Activated CD4-positive, alpha-beta T cell treated with anti-CD3 and anti-CD28 coated beads for 36 hours (primary cell): ENCODE results near the gene RNF115. TPM values are rescaled to one million over a fixed set of nuclear protein-coding genes. Genes with fewer than 3 reads are reported as not detected.

Source experiments
- ATAC-seq: fragments of 200-7000 bp; cut with Tn5 transposase; one replicate; pipeline ENCODE4 v1.10.0; 2021; ENCODE audit warnings: mild to moderate bottlenecking, moderate library complexity
- CTCF ChIA-PET: fragments of 350-600 bp; sonication (Branson Sonifier 250); formaldehyde crosslinking; loops from one replicate; lab custom pipeline; 2021; ENCODE audit warnings: antibody characterized with exemption; lab: Charles Lee
- POLR2A ChIA-PET: fragments of 350-600 bp; sonication (Branson Sonifier 250); formaldehyde crosslinking; loops from one replicate; lab custom pipeline; 2021; ENCODE audit warnings: antibody characterized with exemption, inconsistent platforms; lab: Charles Lee
- DNase-seq: peaks from one replicate; pipeline ENCODE4 v3.0.0-alpha.2; 2020
- H3K27ac Mint-ChIP-seq: one replicate; pipeline ENCODE4 v1.8.0; 2021; ENCODE audit warnings: mixed read lengths
- H3K27me3 Mint-ChIP-seq: one replicate; pipeline ENCODE4 v1.8.0; 2021; ENCODE audit warnings: mixed read lengths
- H3K36me3 Mint-ChIP-seq: one replicate; pipeline ENCODE4 v1.8.0; 2021; ENCODE audit warnings: low read depth, mixed read lengths
- H3K4me1 Mint-ChIP-seq: one replicate; pipeline ENCODE4 v1.8.0; 2021; ENCODE audit warnings: mixed read lengths
- H3K4me3 Mint-ChIP-seq: one replicate; pipeline ENCODE4 v1.8.0; 2021; ENCODE audit warnings: mild to moderate bottlenecking, moderate library complexity, mixed read lengths
- H3K9me3 Mint-ChIP-seq: one replicate; pipeline ENCODE4 v1.8.0; 2021; ENCODE audit warnings: low read depth, mixed read lengths
- intact Hi-C, 2 experiments: fragments of 100-400 bp; cut with DNase I in 1 of 2; cut with micrococcal nuclease in 1 of 2; formaldehyde crosslinking; loops; one replicate each; pipeline versions ENCODE4 v1.14.2 to v1.15.1; 2022 to 2024; cut with DNase I, micrococcal nuclease
- total RNA-seq, 2 experiments: library from RNA; stranded (reverse); gene quantifications; one replicate each; pipeline ENCODE4 v1.2.3, GENCODE V29; 2021

RNF115 gene
- total RNA-seq, 2 experiments from 2014 or later, result 11.8 to 13.9 TPM

GRCh38 chr1:145717833-145718232 is 106.1 kb downstream of the RNF115 start:
- Mint-ChIP-seq H3K27ac (no peak overlapping the region), H3K4me3 (no peak overlapping the region), H3K4me1 (peaks cover 18% of the 10 kb centered on the region), H3K36me3 (no peaks in the 10 kb centered on the region), H3K27me3 (peaks cover 20% of the 10 kb centered on the region), H3K9me3 (no peaks in the 10 kb centered on the region)
- ChIA-PET POLR2A (no interaction called here), CTCF (no interaction called here)
- DNase-seq, result no peak
- intact Hi-C loops, result no loop called here
- ATAC-seq, result no peak

GRCh38 chr1:145716641-145717345 is 107.1 kb downstream of the RNF115 start:
- ATAC-seq (no peak), DNase-seq (no peak)
- H3K9me3 Mint-ChIP-seq, result no peaks in the 10 kb centered on the region
- ChIA-PET CTCF (interaction anchor here (0.6 kb wide), 1 partner anchor 10 kb away, joined by 3 read pairs; the partner anchor contains the start of gene PDZK1), POLR2A (no interaction called here)
- H3K4me1 Mint-ChIP-seq, result peaks cover 18% of the 10 kb centered on the region
- H3K36me3 Mint-ChIP-seq, result no peaks in the 10 kb centered on the region
- peaks cover 15% of the 10 kb centered on the region for H3K27me3 Mint-ChIP-seq
- intact Hi-C loops, result no loop called here
- H3K4me3 Mint-ChIP-seq, result no peak overlapping the region
- H3K27ac Mint-ChIP-seq, result no peak overlapping the region

DNA sequence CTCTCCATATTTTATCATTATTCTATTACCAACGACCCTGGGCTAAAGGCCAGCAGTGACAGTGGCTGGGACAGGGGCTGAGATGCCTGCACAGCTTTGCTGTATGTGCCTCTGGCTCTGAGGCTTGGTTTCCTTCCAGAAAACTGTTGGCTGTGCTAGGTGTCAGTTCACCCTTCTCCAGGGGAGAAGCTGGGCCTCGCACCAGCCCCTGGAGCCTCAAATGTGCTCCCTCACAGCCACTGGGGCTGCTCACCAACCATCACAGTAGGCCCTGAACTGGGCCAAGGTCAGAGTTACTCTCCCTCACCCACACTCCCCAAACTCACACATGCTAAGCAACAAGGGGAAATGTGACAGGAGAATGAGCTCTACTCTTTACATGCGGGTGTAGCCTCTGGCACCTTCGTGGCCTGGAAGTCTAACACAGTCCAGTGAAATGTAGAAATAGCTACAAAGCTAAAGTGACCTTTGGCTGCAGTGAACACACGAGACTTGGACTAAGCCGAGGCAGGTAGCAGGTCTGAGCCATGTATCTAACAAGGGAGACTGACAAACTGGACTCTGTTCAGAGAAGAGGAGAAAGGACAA is 109.3 kb downstream of the RNF115 start:
- POLR2A ChIA-PET, result no interaction called here
- intact Hi-C loops, result no loop called here
- CTCF ChIA-PET, result no interaction called here
- ATAC-seq (no peak), DNase-seq (no peak)
- Mint-ChIP-seq H3K4me1 (peaks cover 8% of the 10 kb centered on the region), H3K27ac (no peak overlapping the region), H3K36me3 (no peaks in the 10 kb centered on the region), H3K9me3 (peaks cover 2% of the 10 kb centered on the region), H3K4me3 (no peak overlapping the region), H3K27me3 (peaks cover 5% of the 10 kb centered on the region)

- H3K36me3 Mint-ChIP-seq, result no peaks in the 10 kb centered on the region
- no peaks in the 10 kb centered on the region for H3K4me1 Mint-ChIP-seq
- intact Hi-C loops, result no loop called here
- H3K9me3 Mint-ChIP-seq, result peaks cover 2% of the 10 kb centered on the region
- H3K4me3 Mint-ChIP-seq, result no peak overlapping the region
- ChIA-PET POLR2A (no interaction called here), CTCF (interaction anchor here (1.0 kb wide), 1 partner anchor 9 kb away, joined by 5 read pairs; no protein-coding TSS in a partner anchor)
- ATAC-seq (no peak), DNase-seq (no peak)
- peaks cover 2% of the 10 kb centered on the region for H3K27me3 Mint-ChIP-seq
- no peak overlapping the region for H3K27ac Mint-ChIP-seq
These were observed 112.7 kb downstream of the RNF115 start for GRCh38 chr1:145711213-145711651.

- H3K27me3 Mint-ChIP-seq, result peaks cover 2% of the 10 kb centered on the region
- CTCF ChIA-PET, result interaction anchor here (1.3 kb wide), 1 partner anchor 135 kb away, joined by 4 read pairs; the partner anchor contains the start of gene NUDT17
- intact Hi-C loops, result no loop called here
- DNase-seq (no peak), ATAC-seq (no peak)
- no peaks in the 10 kb centered on the region for H3K36me3 Mint-ChIP-seq
- H3K27ac Mint-ChIP-seq, result no peak overlapping the region
- POLR2A ChIA-PET, result no interaction called here
- no peak overlapping the region for H3K4me3 Mint-ChIP-seq
- no peaks in the 10 kb centered on the region for H3K4me1 Mint-ChIP-seq
- peaks cover 2% of the 10 kb centered on the region for H3K9me3 Mint-ChIP-seq
These were observed 113.4 kb downstream of the RNF115 start for GRCh38 chr1:145710291-145711027.

DNA sequence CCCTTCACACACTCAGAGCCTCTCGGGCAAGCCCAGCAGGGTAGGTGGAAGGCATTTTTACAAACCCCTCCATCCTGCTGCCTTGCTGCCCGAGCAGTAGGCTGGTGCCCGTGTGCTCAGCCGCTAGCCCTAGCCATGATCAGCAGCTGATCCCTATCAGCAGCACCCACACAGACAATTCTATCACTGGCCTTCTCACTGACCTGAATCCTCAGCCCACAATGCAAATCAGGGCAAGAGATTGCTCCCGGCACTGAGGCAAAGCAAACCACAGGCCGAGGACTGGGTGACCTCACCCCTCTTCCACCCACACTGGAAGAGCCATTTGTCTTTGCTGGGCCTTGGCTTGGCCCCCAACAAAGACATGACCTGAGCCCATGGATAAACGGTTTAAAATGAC is 115.8 kb downstream of the RNF115 start:
- intact Hi-C loops, result no loop called here
- Mint-ChIP-seq H3K27me3 (peaks cover 2% of the 10 kb centered on the region), H3K4me1 (no peaks in the 10 kb centered on the region), H3K9me3 (peaks cover 2% of the 10 kb centered on the region), H3K36me3 (no peaks in the 10 kb centered on the region), H3K4me3 (no peak overlapping the region), H3K27ac (no peak overlapping the region)
- no peak for ATAC-seq
- ChIA-PET CTCF (no interaction called here), POLR2A (no interaction called here)
- no peak for DNase-seq

DNA sequence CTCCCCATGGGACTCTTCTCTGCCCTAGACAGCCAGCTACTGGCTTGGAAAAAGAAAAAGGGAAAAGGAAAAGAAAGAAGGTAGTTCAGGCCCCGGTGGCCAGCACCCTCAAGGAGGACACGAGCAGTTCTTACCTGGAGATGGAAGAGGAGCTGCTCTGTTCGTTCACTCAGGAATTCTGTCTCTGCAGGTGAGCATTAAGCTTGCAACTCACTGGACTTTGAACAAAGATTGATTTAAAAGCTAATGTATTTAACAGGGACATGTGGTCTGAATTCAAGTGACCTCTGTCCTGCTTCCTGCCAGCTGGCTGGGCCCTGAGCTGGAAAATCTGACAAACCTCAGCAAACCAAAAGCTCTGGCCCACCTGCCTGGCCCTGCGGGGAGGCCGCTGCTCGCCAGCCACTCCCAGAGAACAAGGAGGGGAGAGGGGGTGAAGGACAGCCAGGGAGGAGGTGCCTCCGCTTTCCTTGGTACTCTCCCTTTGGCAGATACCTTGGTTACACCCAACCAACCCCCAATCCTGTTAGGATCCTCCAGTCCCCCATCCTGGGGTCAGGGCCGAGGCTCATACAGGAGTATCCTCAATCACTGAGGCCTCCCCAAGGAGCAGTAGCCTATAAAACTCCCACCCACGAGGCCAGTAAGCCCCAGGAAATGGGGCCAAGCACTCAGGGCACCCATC is 116.6 kb downstream of the RNF115 start, which contains the start of gene PDZK1:
Gene PDZK1 (minus strand): TSS at position 186 of the 685 bp plus-strand sequence. CDS start 19,347 bp downstream, outside the sequence.
- ChIA-PET POLR2A (no interaction called here), CTCF (interaction anchor here (0.8 kb wide), 1 partner anchor 9 kb away, joined by 3 read pairs; no protein-coding TSS in a partner anchor)
- no peak for DNase-seq
- no peak for ATAC-seq
- Mint-ChIP-seq H3K9me3 (peaks cover 2% of the 10 kb centered on the region), H3K27ac (no peak within 1 kb of the TSS), H3K4me3 (no peak within 1 kb of the TSS), H3K36me3 (no peaks in the 10 kb centered on the region), H3K27me3 (peaks cover 2% of the 10 kb centered on the region), H3K4me1 (no peaks in the 10 kb centered on the region)
- intact Hi-C loops, result no loop called here

- ATAC-seq, result no peak
- H3K27me3 Mint-ChIP-seq, result peaks cover 2% of the 10 kb centered on the region
- no peak overlapping the region for H3K27ac Mint-ChIP-seq
- no peaks in the 10 kb centered on the region for H3K4me1 Mint-ChIP-seq
- peaks cover 2% of the 10 kb centered on the region for H3K9me3 Mint-ChIP-seq
- no peak for DNase-seq
- H3K36me3 Mint-ChIP-seq, result no peaks in the 10 kb centered on the region
- CTCF ChIA-PET, result no interaction called here
- POLR2A ChIA-PET, result no interaction called here
- intact Hi-C loops, result no loop called here
- no peak overlapping the region for H3K4me3 Mint-ChIP-seq
These were observed 117.7 kb downstream of the RNF115 start for GRCh38 chr1:145706086-145706664.

- ChIA-PET CTCF (no interaction called here), POLR2A (no interaction called here)
- H3K36me3 Mint-ChIP-seq, result no peaks in the 10 kb centered on the region
- no peaks in the 10 kb centered on the region for H3K4me1 Mint-ChIP-seq
- H3K27me3 Mint-ChIP-seq, result peaks cover 2% of the 10 kb centered on the region
- ATAC-seq (no peak), DNase-seq (no peak)
- no peak overlapping the region for H3K4me3 Mint-ChIP-seq
- no peak overlapping the region for H3K27ac Mint-ChIP-seq
- intact Hi-C loops, result no loop called here
- peaks cover 2% of the 10 kb centered on the region for H3K9me3 Mint-ChIP-seq
These were observed 118.3 kb downstream of the RNF115 start for GRCh38 chr1:145705622-145706021.

- Mint-ChIP-seq H3K27ac (no peak overlapping the region), H3K9me3 (no peaks in the 10 kb centered on the region), H3K27me3 (no peaks in the 10 kb centered on the region), H3K36me3 (no peaks in the 10 kb centered on the region), H3K4me3 (no peak overlapping the region), H3K4me1 (no peaks in the 10 kb centered on the region)
- ChIA-PET POLR2A (no interaction called here), CTCF (no interaction called here)
- intact Hi-C loops, result no loop called here
- ATAC-seq, result no peak
- no peak for DNase-seq
These were observed 121.1 kb downstream of the RNF115 start for GRCh38 chr1:145702826-145703225.

GRCh38 chr1:145702052-145702451 is 121.8 kb downstream of the RNF115 start:
- Mint-ChIP-seq H3K27me3 (no peaks in the 10 kb centered on the region), H3K9me3 (no peaks in the 10 kb centered on the region), H3K4me3 (no peak overlapping the region), H3K27ac (no peak overlapping the region), H3K4me1 (no peaks in the 10 kb centered on the region), H3K36me3 (no peaks in the 10 kb centered on the region)
- POLR2A ChIA-PET, result no interaction called here
- CTCF ChIA-PET, result no interaction called here
- ATAC-seq (no peak), DNase-seq (no peak)
- intact Hi-C loops, result no loop called here
